GM21360 (cell line): ENCODE results near the gene RAP1A.
"Not testable (repeated sequence)": the region's sequence is repeated elsewhere in the genome, so short reads cannot be mapped to it uniquely, and the experiment has no call there.

Experiments
- ATAC-seq: cut with Tn5 transposase; IDR thresholded peaks from one replicate; pipeline ENCODE4 v1.9.1; 2021; ENCODE audit warnings: mild to moderate bottlenecking, moderate library complexity; ENCODE audit not compliant: unreplicated experiment

Gene RAP1A

GRCh38 chr1:111660204-111661150 is 40.9 kb downstream of the RAP1A start:
- ATAC-seq = no peak

GRCh38 chr1:111664652-111665051 is 45.1 kb downstream of the RAP1A start:
- ATAC-seq = no peak

GRCh38 chr1:111665497-111665896 is 45.9 kb downstream of the RAP1A start:
- no peak for ATAC-seq

- no peak for ATAC-seq
These were observed 47.2 kb downstream of the RAP1A start for GRCh38 chr1:111666828-111667227.

- no peak for ATAC-seq
These were observed 49.7 kb downstream of the RAP1A start for GRCh38 chr1:111669268-111669667.

- ATAC-seq = no peak
These were observed 52.3 kb downstream of the RAP1A start for GRCh38 chr1:111671852-111672251.

GRCh38 chr1:111672331-111672730 is 52.7 kb downstream of the RAP1A start:
- no peak for ATAC-seq

GRCh38 chr1:111677604-111678003 is 58.0 kb downstream of the RAP1A start:
- ATAC-seq = no peak

- no peak for ATAC-seq
These were observed 60.0 kb downstream of the RAP1A start for GRCh38 chr1:111679541-111679940.

- ATAC-seq = not testable (repeated sequence)
These were observed 60.7 kb downstream of the RAP1A start for GRCh38 chr1:111680212-111680800.

GRCh38 chr1:111685293-111686153 is 65.9 kb downstream of the RAP1A start:
- ATAC-seq = not testable (repeated sequence)

GRCh38 chr1:111690306-111690617 is 70.7 kb downstream of the RAP1A start:
- no peak for ATAC-seq

- no peak for ATAC-seq
These were observed 72.3 kb downstream of the RAP1A start for GRCh38 chr1:111691886-111692285.

GRCh38 chr1:111695801-111696200 is 76.2 kb downstream of the RAP1A start:
- ATAC-seq = no peak

- ATAC-seq = no peak
These were observed 76.7 kb downstream of the RAP1A start for GRCh38 chr1:111696330-111696729.

- ATAC-seq = no peak
These were observed 79.7 kb downstream of the RAP1A start for GRCh38 chr1:111699268-111699667.

GRCh38 chr1:111702504-111703050 is 83.0 kb downstream of the RAP1A start:
- no peak for ATAC-seq

- no peak for ATAC-seq
These were observed 84.7 kb downstream of the RAP1A start for GRCh38 chr1:111704240-111704639.

GRCh38 chr1:111704776-111705175 is 85.2 kb downstream of the RAP1A start:
- ATAC-seq = no peak

GRCh38 chr1:111705841-111706240 is 86.3 kb downstream of the RAP1A start:
- no peak for ATAC-seq

- no peak for ATAC-seq
These were observed 87.3 kb downstream of the RAP1A start for GRCh38 chr1:111706921-111707320.
